ENCODE results near the gene PDX1. TPM values are rescaled to one million over a fixed set of nuclear protein-coding genes. Genes with fewer than 3 reads are reported as not detected.

The PDX1 gene
- total and polyA plus RNA-seq, 2 donors: not detected

Small RNA genes lying within 50 kb of the gene (small RNA-seq; reads per million reads assigned to genes)
- not detected for gene ATP5F1EP2

Other genes with a start within 250 kb of the PDX1 start
- gene GSX1, start 127.5 kb upstream of the PDX1 start, total RNA-seq: not detected
- gene GSX1, start 127.5 kb upstream of the PDX1 start, polyA plus RNA-seq: not detected
- not detected for gene CDX2, start 49.3 kb downstream of the PDX1 start, total RNA-seq
- gene CDX2, start 49.3 kb downstream of the PDX1 start, polyA plus RNA-seq: not detected
- gene URAD, start 68.7 kb downstream of the PDX1 start, total RNA-seq: not detected
- gene URAD, start 68.7 kb downstream of the PDX1 start, polyA plus RNA-seq: not detected
- 1.0 TPM for gene FLT3, start 180.6 kb downstream of the PDX1 start, total RNA-seq
- gene FLT3, start 180.6 kb downstream of the PDX1 start, polyA plus RNA-seq: 0.67 TPM
- 53.3 TPM for gene PAN3, start 218.5 kb downstream of the PDX1 start, total RNA-seq
- gene PAN3, start 218.5 kb downstream of the PDX1 start, polyA plus RNA-seq: 13.5 TPM

All from urinary bladder (tissue), 2 donors.